T47D (cell line): ENCODE data around the gene CDK19.

Experiments used
- DNase-seq, 2 experiments: peaks; one replicate each; pipeline versions ENCODE4 v3.0.0 to v3.0.0-alpha.2; 2011 to 2012; ENCODE audit warnings: low read depth in 1 of 2, low spot score in 1 of 2
- JUND ChIP-seq: IDR thresholded peaks from 2 replicates; pipeline ENCODE4 v1.6.1; 2012; ENCODE audit warnings: low read depth
- in situ Hi-C: cut with HindIII; loops from 2 replicates; pipeline ENCODE4 v1.10.0; 2016; ENCODE audit warnings: low sequenced_read_pairs, low pct_unique_long_range_greater_than_20kb

Gene CDK19

GRCh38 chr6:110672122-110672521 lies 143.1 kb downstream of the CDK19 start:
- in situ Hi-C loops, result no loop called here
- DNase-seq, result no peak
- TF ChIP-seq JUND, result no peak

GRCh38 chr6:110671447-110671846 lies 143.8 kb downstream of the CDK19 start:
- TF ChIP-seq JUND, result no peak
- in situ Hi-C loops, result no loop called here
- DNase-seq, result no peak

- in situ Hi-C loops, result no loop called here
- TF ChIP-seq JUND, result no peak
- DNase-seq, result no peak
These were observed 149.7 kb downstream of the CDK19 start for GRCh38 chr6:110665600-110665999.

GRCh38 chr6:110664933-110665332 lies 150.3 kb downstream of the CDK19 start:
- TF ChIP-seq JUND, result no peak
- in situ Hi-C loops, result no loop called here
- DNase-seq, result no peak

DNA sequence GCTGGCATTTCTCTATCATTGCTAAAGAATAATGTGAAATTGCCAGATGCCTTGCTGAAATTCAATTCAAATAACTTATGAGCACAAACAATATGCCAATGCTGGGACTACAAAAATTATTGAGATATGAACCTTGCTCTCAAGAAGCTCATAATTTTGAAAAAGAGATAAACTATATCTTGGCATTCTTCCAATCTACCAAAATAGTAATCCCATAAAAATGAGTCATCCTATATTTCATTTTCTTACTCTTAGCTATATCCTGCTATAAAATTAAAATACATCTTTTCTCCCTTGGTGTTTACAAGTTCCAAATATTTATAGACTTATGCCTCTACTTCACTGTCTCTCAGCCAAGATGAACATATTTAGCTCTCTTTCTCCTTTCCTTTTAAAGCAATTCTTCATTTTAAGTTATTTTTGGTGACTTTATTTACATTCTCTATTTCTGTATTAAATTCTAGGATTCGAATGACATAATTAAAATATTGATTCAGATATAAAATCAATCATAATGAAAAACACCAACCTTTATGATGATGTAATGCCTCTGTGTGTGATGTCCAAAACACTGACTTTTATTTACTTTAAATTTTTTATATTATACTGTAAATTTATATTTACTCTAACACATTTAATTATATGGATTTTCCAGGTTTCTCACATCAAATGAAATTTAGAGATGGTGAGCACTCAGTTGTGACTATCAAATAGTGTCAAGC lies 152.6 kb downstream of the CDK19 start:
- in situ Hi-C loops, result no loop called here
- DNase-seq, result no peak
- no peak for TF ChIP-seq JUND

- in situ Hi-C loops, result no loop called here
- no peak for DNase-seq
- no peak for TF ChIP-seq JUND
These were observed 153.9 kb downstream of the CDK19 start for GRCh38 chr6:110661414-110661813.

DNA sequence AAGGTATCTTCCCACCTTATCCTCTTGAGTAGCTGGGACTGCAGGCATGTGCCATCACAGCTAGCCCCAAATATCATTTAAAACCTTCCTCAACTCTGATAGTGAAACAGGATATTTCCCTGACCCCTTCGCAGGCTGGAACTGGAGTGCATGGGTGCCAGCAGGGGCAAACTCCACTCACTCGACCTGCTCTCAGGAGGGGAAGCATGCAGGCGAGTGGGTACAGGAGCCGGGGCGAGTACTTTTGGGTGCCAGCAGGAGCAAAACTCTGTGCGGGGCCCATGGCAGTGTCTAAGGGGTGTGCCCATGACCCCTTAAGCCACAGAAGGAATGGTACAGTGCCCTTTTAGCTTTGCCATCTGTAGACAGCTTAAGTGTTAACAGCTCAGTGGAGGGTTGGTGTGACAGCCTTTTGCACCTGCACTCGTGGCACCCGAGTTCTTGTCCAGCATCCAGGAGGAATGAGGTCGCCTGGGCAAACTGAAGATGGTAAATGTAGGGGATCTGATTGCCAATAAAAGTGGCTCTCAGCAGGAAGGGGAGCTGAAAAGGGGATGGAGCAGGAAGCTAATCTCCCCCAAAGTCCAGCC lies 155.1 kb downstream of the CDK19 start:
- no peak for DNase-seq
- in situ Hi-C loops, result no loop called here
- no peak for TF ChIP-seq JUND

DNA sequence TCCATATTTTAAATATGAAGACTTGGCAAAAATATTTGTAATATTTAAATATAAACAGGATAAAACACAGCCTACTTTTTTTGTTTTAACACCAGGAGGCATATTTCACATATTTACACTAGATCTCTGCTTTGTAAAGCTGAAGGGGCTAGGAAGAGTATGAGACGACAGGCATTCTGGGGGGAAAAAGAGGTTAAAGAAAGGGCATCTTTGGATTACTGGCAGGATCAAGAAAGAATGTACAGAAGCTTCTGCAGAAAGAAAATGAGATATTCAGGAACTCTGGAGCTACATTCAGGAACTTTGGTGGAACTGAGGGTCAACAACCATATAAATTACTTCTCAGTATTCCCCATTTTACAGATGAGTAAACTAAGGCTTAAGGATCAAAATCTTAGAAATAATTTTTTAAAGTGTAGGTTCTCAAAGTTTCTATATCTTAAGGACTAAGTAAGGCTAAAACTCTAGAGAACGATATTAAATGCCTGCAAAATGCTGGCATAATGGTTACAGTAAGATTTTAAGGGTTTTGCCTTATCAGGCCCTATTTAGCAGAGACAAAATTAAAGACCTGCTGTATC lies 156.5 kb downstream of the CDK19 start:
- in situ Hi-C loops, result no loop called here

GRCh38 chr6:110656492-110656891 lies 158.8 kb downstream of the CDK19 start:
- in situ Hi-C loops, result no loop called here
- TF ChIP-seq JUND, result no peak
- DNase-seq, result peak in 1 of 2 experiments; percentile 5

More for the DNA sequence above, 156.5 kb downstream of the CDK19 start:
- no peak for DNase-seq
- TF ChIP-seq JUND, result no peak

DNA sequence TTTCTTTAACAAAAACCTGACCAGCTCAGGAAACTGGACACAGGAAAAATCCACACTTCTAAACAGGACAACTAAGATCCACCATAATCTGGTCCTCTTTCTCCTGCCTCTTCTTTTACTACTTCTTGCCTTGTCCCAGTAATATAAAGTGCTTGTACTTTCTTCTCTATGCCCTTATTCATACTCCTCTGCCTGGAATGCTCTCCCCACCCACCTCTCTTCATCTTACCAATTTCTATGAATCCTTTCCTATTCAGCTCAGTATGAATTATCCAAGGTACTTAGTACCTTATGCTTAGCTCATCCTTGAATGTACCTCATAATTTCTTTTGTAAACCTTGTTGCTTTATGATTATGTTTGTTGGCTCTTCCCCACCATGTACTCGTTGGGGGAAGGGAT lies 159.4 kb downstream of the CDK19 start:
- in situ Hi-C loops, result no loop called here
- no peak for TF ChIP-seq JUND
- no peak for DNase-seq

DNA sequence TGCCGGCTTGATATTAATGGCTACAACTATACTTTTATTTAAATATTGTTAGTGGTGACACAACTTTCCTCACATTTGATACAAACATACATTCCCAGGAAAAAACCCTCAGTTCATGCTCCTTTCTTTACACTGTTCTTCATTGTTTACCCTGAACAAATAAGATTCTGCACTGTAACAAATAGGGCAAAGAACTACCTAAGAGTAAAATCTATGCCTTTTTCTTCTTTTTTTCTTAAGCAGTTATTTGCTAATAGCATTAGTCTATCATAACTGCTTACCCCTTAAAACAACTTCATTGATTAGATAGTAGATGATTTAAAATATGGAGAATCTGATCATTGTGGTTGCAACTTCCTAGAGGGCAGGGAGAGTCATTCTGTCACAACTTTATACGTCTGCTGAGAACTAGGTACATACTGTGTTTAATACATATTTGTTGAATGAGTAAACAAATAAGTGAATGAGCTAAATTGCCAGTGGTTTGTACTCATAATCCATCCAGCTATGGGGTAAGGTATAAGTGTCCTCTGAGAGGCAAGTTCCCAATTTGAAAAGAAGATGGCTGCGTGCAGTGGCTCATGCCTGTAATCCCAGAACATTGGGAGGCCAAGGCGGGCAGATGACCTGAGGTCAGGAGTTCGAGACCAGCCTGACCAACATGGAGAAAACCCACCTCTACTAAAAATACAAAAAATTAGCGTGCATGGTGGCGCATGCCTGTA lies 161.0 kb downstream of the CDK19 start:
- DNase-seq, result peak in 1 of 2 experiments; percentile 35
- in situ Hi-C loops, result no loop called here
- TF ChIP-seq JUND, result no peak

GRCh38 chr6:110653381-110653780 lies 161.9 kb downstream of the CDK19 start:
- TF ChIP-seq JUND, result no peak
- in situ Hi-C loops, result no loop called here
- DNase-seq, result no peak

- DNase-seq, result no peak
- no peak for TF ChIP-seq JUND
- in situ Hi-C loops, result no loop called here
These were observed 162.7 kb downstream of the CDK19 start for GRCh38 chr6:110652520-110652919.
